ENCODE data around the gene PLOD1. TPM values are rescaled to one million over a fixed set of nuclear protein-coding genes. Genes with fewer than 3 reads are reported as not detected.

Gene PLOD1
- total and polyA plus RNA-seq, 2 of the 13 experiments (the other 11 are each of a cell fraction or from before 2014, with no cell fraction given) = 70.1 to 318 TPM

GRCh38 chr1:11979851-11980675 is 45.5 kb downstream of the PLOD1 start, which contains the start of gene MFN2 (continued):
- TF ChIP-seq ZNF343 (CRISPR knock-in tag; IDR thresholded peaks at IDR 0.05) = no peak
- TF ChIP-seq PCBP2 (optimal IDR thresholded peaks at IDR 0.05; ENCODE audit: low read depth, low read length, poor library complexity, severe bottlenecking) = no peak
- TF ChIP-seq ONECUT2 (CRISPR knock-in tag; IDR thresholded peaks at IDR 0.05) = 0 out of 2 replicates have a peak, but pooled peaks have one; percentile 39
- no peak; the same call in 1 of the 2 replicates for TF ChIP-seq ZXDC (CRISPR knock-in tag; IDR thresholded peaks at IDR 0.05)
- no peak for TF ChIP-seq ZNF33A (CRISPR knock-in tag; IDR thresholded peaks at IDR 0.05; ENCODE audit: borderline replicate concordance)
- TF ChIP-seq ZBTB43 (CRISPR knock-in tag; conservative IDR thresholded peaks at IDR 0.05) = 0 out of 2 replicates have a peak, but pooled peaks have one; percentile 1
- TF ChIP-seq ZNF619 (CRISPR knock-in tag; IDR thresholded peaks at IDR 0.05) = no peak
- TF ChIP-seq NFKBIZ (CRISPR knock-in tag; IDR thresholded peaks at IDR 0.05) = no peak; the same call in none of the 2 replicates
- TF ChIP-seq EZH2 (conservative IDR thresholded peaks at IDR 0.05; ENCODE audit: low read depth, low read length) = no peak
- TF ChIP-seq TARDBP (CRISPR knock-in tag; IDR thresholded peaks at IDR 0.05) = peak; percentile 78
- no peak for TF ChIP-seq ZBTB37 (CRISPR knock-in tag; IDR thresholded peaks at IDR 0.05)
- peak; percentile 46; the same call in 1 of the 2 replicates for TF ChIP-seq KLF15 (CRISPR knock-in tag; IDR thresholded peaks at IDR 0.05; ENCODE audit: borderline replicate concordance)
- no peak for TF ChIP-seq ETS1 (CRISPR knock-in tag; IDR thresholded peaks at IDR 0.05)
- no peak for TF ChIP-seq ZNF720 (CRISPR knock-in tag; IDR thresholded peaks at IDR 0.05)
- TF ChIP-seq AHR (CRISPR knock-in tag; IDR thresholded peaks at IDR 0.05) = no peak
- TF ChIP-seq YY1 (IDR thresholded peaks at IDR 0.05; ENCODE audit: insufficient read depth, insufficient replicate concordance, low read depth, low read length) = peak; percentile 96
- TF ChIP-seq ZNF678 (CRISPR knock-in tag; IDR thresholded peaks at IDR 0.05) = 0 out of 2 replicates have a peak, but pooled peaks have one; percentile 18
- TF ChIP-seq HMGA1 (CRISPR knock-in tag; conservative IDR thresholded peaks at IDR 0.05) = no peak
- TF ChIP-seq POLR2AphosphoS5 (IDR thresholded peaks at IDR 0.05; ENCODE audit: low read depth, low read length) = peak; percentile 68
- no peak; the same call in 1 of the 2 replicates for TF ChIP-seq ZNF550 (CRISPR knock-in tag; IDR thresholded peaks at IDR 0.05; ENCODE audit: borderline replicate concordance)
- TF ChIP-seq ZNF878 (CRISPR knock-in tag; IDR thresholded peaks at IDR 0.05) = no peak
- TF ChIP-seq JUNB (CRISPR knock-in tag; IDR thresholded peaks at IDR 0.05; ENCODE audit: borderline replicate concordance) = no peak
- TF ChIP-seq ZNF224 (CRISPR knock-in tag; IDR thresholded peaks at IDR 0.05) = peak; percentile 61; the same call in 1 of the 2 replicates
- TF ChIP-seq ZNF776 (CRISPR knock-in tag; IDR thresholded peaks at IDR 0.05) = peak; percentile 64; the same call in 1 of the 2 replicates
